Activated CD4-positive, CD25-positive, alpha-beta regulatory T cell treated with anti-CD3 and anti-CD28 coated beads, Interleukin-2, amount 50 U/mL, for 72 hours (primary cell): ENCODE data around the gene KCNMA1.

ENCODE experiments used
- DNase-seq: peaks from one replicate; pipeline ENCODE4 v3.0.0; 2021

KCNMA1 gene

GRCh38 chr10:77313066-77313750 lies 324.4 kb downstream of the KCNMA1 start:
- no peak for DNase-seq

- DNase-seq, result no peak
Observed at GRCh38 chr10:77311186-77311585, 326.4 kb downstream of the KCNMA1 start.

GRCh38 chr10:77310288-77310840 lies 327.2 kb downstream of the KCNMA1 start:
- no peak for DNase-seq

GRCh38 chr10:77309509-77309908 lies 328.1 kb downstream of the KCNMA1 start:
- no peak for DNase-seq

GRCh38 chr10:77309092-77309491 lies 328.5 kb downstream of the KCNMA1 start:
- no peak for DNase-seq

- DNase-seq, result no peak
Observed at GRCh38 chr10:77308084-77308732, 329.4 kb downstream of the KCNMA1 start.

- no peak for DNase-seq
Observed at GRCh38 chr10:77306666-77307065, 330.9 kb downstream of the KCNMA1 start.

GRCh38 chr10:77305650-77306632 lies 331.7 kb downstream of the KCNMA1 start:
- no peak for DNase-seq

- DNase-seq, result no peak
Observed at GRCh38 chr10:77304192-77304591, 333.4 kb downstream of the KCNMA1 start.

- DNase-seq, result no peak
Observed at GRCh38 chr10:77301305-77301730, 336.3 kb downstream of the KCNMA1 start.

- DNase-seq, result no peak
Observed at GRCh38 chr10:77300682-77301302, 336.8 kb downstream of the KCNMA1 start.

- no peak for DNase-seq
Observed at GRCh38 chr10:77299320-77299719, 338.3 kb downstream of the KCNMA1 start.

GRCh38 chr10:77297393-77297739 lies 340.2 kb downstream of the KCNMA1 start:
- DNase-seq, result no peak

- no peak for DNase-seq
Observed at GRCh38 chr10:77296534-77297392, 340.8 kb downstream of the KCNMA1 start.

GRCh38 chr10:77293773-77294172 lies 343.8 kb downstream of the KCNMA1 start:
- DNase-seq, result no peak

GRCh38 chr10:77293347-77293746 lies 344.3 kb downstream of the KCNMA1 start:
- DNase-seq, result no peak

- DNase-seq, result no peak
Observed at GRCh38 chr10:77291596-77292505, 345.8 kb downstream of the KCNMA1 start.

GRCh38 chr10:77290528-77291155 lies 347.0 kb downstream of the KCNMA1 start:
- no peak for DNase-seq

GRCh38 chr10:77289790-77290189 lies 347.8 kb downstream of the KCNMA1 start:
- no peak for DNase-seq

- DNase-seq, result no peak
Observed at GRCh38 chr10:77289027-77289501, 348.5 kb downstream of the KCNMA1 start.
